ENCODE results near the gene ACBD5. TPM values are rescaled to one million over a fixed set of nuclear protein-coding genes. Genes with fewer than 3 reads are reported as not detected.

Gene ACBD5
- total RNA-seq, 6 donors from 2014 or later: 13.3 to 34.2 (median 22.4) TPM

GRCh38 chr10:27155066-27155754, 85.4 kb downstream of the ACBD5 start, which contains the start of gene MASTL:
TSS of gene MASTL (plus strand) at chr10:27155352. CDS start at chr10:27155427, 75 bp downstream.
- ATAC-seq (ENCODE audit: low FRiP score in 2 of 2) (peak; percentile 97 to 98), DNase-seq (peak; percentile 93 to 98)
- Histone ChIP-seq H3K27me3 (no peaks in the 10 kb centered on the region), H3K4me3 (peak within 1 kb of the TSS; percentile 62 to 85 (median 82)), H3K27ac (peak within 1 kb of the TSS; percentile 97 to 100 (median 100)), H3K36me3 (peaks cover 0 to 14% (median 6%) of the 10 kb centered on the region in 4 donors), H3K4me1 (peaks cover 22 to 34% (median 26%) of the 10 kb centered on the region in 4 donors), H3K9me3 (no peaks in the 10 kb centered on the region)
- peak in 1 of 6 experiments; percentile 18 for TF ChIP-seq CTCF (IDR thresholded peaks at IDR 0.05)
- TF ChIP-seq EP300 (IDR thresholded peaks at IDR 0.05): peak in 1 of 4 donors; percentile 86
- peak; percentile 98 to 99 for TF ChIP-seq POLR2AphosphoS5 (IDR thresholded peaks at IDR 0.05)
- peak; percentile 82 to 95 (median 90) for TF ChIP-seq POLR2A (IDR thresholded peaks at IDR 0.05)
- WGBS, 2 donors: 0 to 1% methylated on average over 21 to 45 of the region's 55 CpGs

GRCh38 chr10:27153845-27154193, 86.8 kb downstream of the ACBD5 start:
- TF ChIP-seq POLR2A (IDR thresholded peaks at IDR 0.05): no peak
- TF ChIP-seq POLR2AphosphoS5 (IDR thresholded peaks at IDR 0.05): no peak
- Histone ChIP-seq H3K4me1 (peaks cover 22 to 37% (median 26%) of the 10 kb centered on the region in 4 donors), H3K27ac (peak overlapping the region; percentile 97 to 100 (median 100)), H3K9me3 (no peaks in the 10 kb centered on the region), H3K36me3 (peaks cover 0 to 9% (median 1%) of the 10 kb centered on the region in 4 donors), H3K27me3 (no peaks in the 10 kb centered on the region), H3K4me3 (peak overlapping the region; percentile 62 to 85 (median 80))
- ATAC-seq (ENCODE audit: low FRiP score in 2 of 2) (no peak), DNase-seq (no peak)
- 0 to 1% methylated on average over 15 to 18 of the region's 18 CpGs for WGBS, 2 donors

GRCh38 chr10:27153329-27153728, 87.3 kb downstream of the ACBD5 start:
- DNase-seq: no peak
- WGBS, 2 donors: 2 to 5% methylated on average over 6 of the region's 6 CpGs
- Histone ChIP-seq H3K4me1 (peaks cover 22 to 37% (median 26%) of the 10 kb centered on the region in 4 donors), H3K36me3 (peaks cover 0 to 10% (median under 1%) of the 10 kb centered on the region in 4 donors), H3K4me3 (peak overlapping the region; percentile 62 to 85 (median 80)), H3K27me3 (no peaks in the 10 kb centered on the region), H3K27ac (peak overlapping the region; percentile 97 to 100 (median 100)), H3K9me3 (no peaks in the 10 kb centered on the region)
- TF ChIP-seq EP300 (IDR thresholded peaks at IDR 0.05) (no peak), POLR2A (IDR thresholded peaks at IDR 0.05) (no peak), CTCF (IDR thresholded peaks at IDR 0.05) (no peak), POLR2AphosphoS5 (IDR thresholded peaks at IDR 0.05) (no peak)
- ATAC-seq (ENCODE audit: low FRiP score in 2 of 2): no peak

GRCh38 chr10:27152687-27153086, 87.9 kb downstream of the ACBD5 start:
- H3K4me1 ChIP-seq: peaks cover 22 to 37% (median 26%) of the 10 kb centered on the region in 4 donors

More at GRCh38 chr10:27152687-27153086, 87.9 kb downstream of the ACBD5 start:
- ATAC-seq (ENCODE audit: low FRiP score in 2 of 2): no peak
- Histone ChIP-seq H3K9me3 (no peaks in the 10 kb centered on the region), H3K27ac (no peak overlapping the region), H3K4me3 (peak overlapping the region in 3 of 4 donors; percentile 62 to 85 (median 84)), H3K36me3 (peaks cover 2 to 17% (median 6%) of the 10 kb centered on the region in 4 donors), H3K27me3 (no peaks in the 10 kb centered on the region)
- DNase-seq: no peak
- TF ChIP-seq CTCF (IDR thresholded peaks at IDR 0.05) (no peak), POLR2A (IDR thresholded peaks at IDR 0.05) (no peak), POLR2AphosphoS5 (IDR thresholded peaks at IDR 0.05) (no peak), EP300 (IDR thresholded peaks at IDR 0.05) (no peak)

Measured in upper lobe of left lung (tissue), 6 donors.